Smooth muscle cell (in vitro differentiated cells): ENCODE measurements around the gene ALDH9A1. TPM values are rescaled to one million over a fixed set of nuclear protein-coding genes. Genes with fewer than 3 reads are reported as not detected.
"Not testable (repeated sequence)": the region's sequence is repeated elsewhere in the genome, so short reads cannot be mapped to it uniquely, and the experiment has no call there.

Experiments
- DNase-seq: peaks from one replicate; lab custom pipeline; 2025; ENCODE audit not compliant: unreplicated experiment; lab: John Stamatoyannopoulos, UW
- H2AFZ ChIP-seq: fragments of 200-600 bp; sonication (generic); 2 replicates; pipeline ENCODE4 v1.6.0; 2016; ENCODE audit warnings: antibody characterized with exemption, low read depth, mild to moderate bottlenecking
- H3F3A ChIP-seq: fragments of 200-600 bp; sonication (generic); 2 replicates; pipeline ENCODE4 v1.6.0; 2017; ENCODE audit warnings: antibody characterized with exemption, low read depth
- H3K27ac ChIP-seq: fragments of 200-600 bp; sonication (generic); 2 replicates; pipeline ENCODE4 v1.5.1; 2016; ENCODE audit warnings: low read depth, mild to moderate bottlenecking
- H3K27me3 ChIP-seq: fragments of 200-600 bp; sonication (generic); 2 replicates; pipeline ENCODE4 v1.6.1; 2016; ENCODE audit warnings: low read depth, mild to moderate bottlenecking
- H3K36me3 ChIP-seq: fragments of 200-600 bp; sonication (generic); 2 replicates; pipeline ENCODE4 v1.5.1; 2016; ENCODE audit warnings: low read depth
- H3K4me1 ChIP-seq: fragments of 200-600 bp; sonication (generic); 2 replicates; pipeline ENCODE4 v1.5.1; 2016; ENCODE audit warnings: low read depth
- H3K4me2 ChIP-seq: fragments of 200-600 bp; sonication (generic); 2 replicates; pipeline ENCODE4 v1.6.0; 2016; ENCODE audit warnings: mild to moderate bottlenecking
- H3K4me3 ChIP-seq: fragments of 200-600 bp; sonication (generic); 2 replicates; pipeline ENCODE4 v1.5.1; 2016; ENCODE audit warnings: mild to moderate bottlenecking
- H3K79me2 ChIP-seq: fragments of 200-600 bp; sonication (generic); 2 replicates; pipeline ENCODE4 v1.6.0; 2016; ENCODE audit warnings: low read depth, mild to moderate bottlenecking
- H3K9ac ChIP-seq: fragments of 200-600 bp; sonication (generic); 2 replicates; pipeline ENCODE4 v1.6.0; 2016; ENCODE audit warnings: low read depth
- H3K9me3 ChIP-seq: fragments of 200-600 bp; sonication (generic); replicated peaks from 2 replicates; pipeline ENCODE4 v1.5.1; 2016; ENCODE audit warnings: low read depth
- H4K20me1 ChIP-seq: fragments of 200-600 bp; sonication (generic); 2 replicates; pipeline ENCODE4 v1.6.0; 2016; ENCODE audit warnings: low read depth
- CTCF ChIP-seq: fragments of 200-600 bp; sonication (generic); IDR thresholded peaks from 2 replicates; pipeline ENCODE4 v1.5.1; 2017; ENCODE audit warnings: borderline replicate concordance, mild to moderate bottlenecking, antibody characterized with exemption; ENCODE audit not compliant: insufficient read depth, poor library complexity, severe bottlenecking
- WGBS: methylation state at CpG from one replicate; pipeline ENCODE4 v1.1.7; 2016; ENCODE audit warnings: low lambda C conversion rate; 5-methylcytosine and 5-hydroxymethylcytosine counted together
- polyA plus RNA-seq: library from polyadenylated mRNA; unstranded; fragments of >200 nt; fragmentation: Nextera tagmentation; extraction: Ambion mirVana; gene quantifications from 2 replicates; pipeline ENCODE4 v1.2.1, GENCODE V29; 2016
- total RNA-seq: library from RNA; depleted of rRNA; stranded (reverse); fragments of >200 nt; gene quantifications from 2 replicates; pipeline ENCODE4 v1.2.3, GENCODE V29; 2014

The ALDH9A1 gene
- total and polyA plus RNA-seq, 2 experiments from 2014 or later = 31.5 to 76.8 TPM

- H3K79me2 ChIP-seq = peaks cover 39% of the 10 kb centered on the region
- H3K4me3 ChIP-seq = no peak overlapping the region
Observed at GRCh38 chr1:165683848-165684485, 14.4 kb downstream of the ALDH9A1 start.

GRCh38 chr1:165680773-165681172, 17.6 kb downstream of the ALDH9A1 start:
- 95% methylated on average over 4 of the region's 4 CpGs for WGBS
- Histone ChIP-seq H3K79me2 (peaks cover 14% of the 10 kb centered on the region), H3K36me3 (peaks cover 17% of the 10 kb centered on the region), H4K20me1 (peaks cover 27% of the 10 kb centered on the region)
- not testable (repeated sequence) for H3K9ac ChIP-seq, H3K27ac ChIP-seq, H3K4me1 ChIP-seq, H3K27me3 ChIP-seq, H3F3A ChIP-seq, H3K4me2 ChIP-seq, H2AFZ ChIP-seq, DNase-seq, H3K4me3 ChIP-seq, H3K9me3 ChIP-seq

More at GRCh38 chr1:165683848-165684485, 14.4 kb downstream of the ALDH9A1 start:
- Histone ChIP-seq H3K4me2 (no peak overlapping the region), H3K4me1 (no peaks in the 10 kb centered on the region), H4K20me1 (peaks cover 45% of the 10 kb centered on the region), H3F3A (no peaks in the 10 kb centered on the region), H2AFZ (no peak overlapping the region), H3K27me3 (no peaks in the 10 kb centered on the region), H3K36me3 (peaks cover 14% of the 10 kb centered on the region), H3K27ac (no peak overlapping the region), H3K9me3 (peaks cover 2% of the 10 kb centered on the region), H3K9ac (no peak overlapping the region)
- no peak for DNase-seq
- WGBS = 33% methylated on average over 1 of the region's 1 CpG
- TF ChIP-seq CTCF = no peak

- no peaks in the 10 kb centered on the region for H3K4me1 ChIP-seq
- peaks cover 9% of the 10 kb centered on the region for H3K79me2 ChIP-seq
- H3K27me3 ChIP-seq = no peaks in the 10 kb centered on the region
- no peak overlapping the region for H3K9ac ChIP-seq
- no peak overlapping the region for H3K4me2 ChIP-seq
- no peak overlapping the region for H2AFZ ChIP-seq
- no peak for DNase-seq
- H3K9me3 ChIP-seq = no peaks in the 10 kb centered on the region
- 96% methylated on average over 2 of the region's 2 CpGs for WGBS
- peaks cover 17% of the 10 kb centered on the region for H3K36me3 ChIP-seq
- no peak for TF ChIP-seq CTCF
- peaks cover 22% of the 10 kb centered on the region for H4K20me1 ChIP-seq
- H3K4me3 ChIP-seq = no peak overlapping the region
- H3F3A ChIP-seq = no peaks in the 10 kb centered on the region
- H3K27ac ChIP-seq = no peak overlapping the region
Observed at GRCh38 chr1:165680303-165680702, 18.1 kb downstream of the ALDH9A1 start.

- peaks cover 5% of the 10 kb centered on the region for H3K79me2 ChIP-seq
- H3F3A ChIP-seq = no peaks in the 10 kb centered on the region
- peaks cover 14% of the 10 kb centered on the region for H4K20me1 ChIP-seq
- no peak overlapping the region for H3K4me2 ChIP-seq
- no peaks in the 10 kb centered on the region for H3K9me3 ChIP-seq
- TF ChIP-seq CTCF = no peak
- H3K36me3 ChIP-seq = peaks cover 17% of the 10 kb centered on the region
- H3K4me1 ChIP-seq = no peaks in the 10 kb centered on the region
- no peak overlapping the region for H3K4me3 ChIP-seq
- H3K27me3 ChIP-seq = no peaks in the 10 kb centered on the region
- no peak overlapping the region for H3K9ac ChIP-seq
- no peak overlapping the region for H2AFZ ChIP-seq
- no peak for DNase-seq
- H3K27ac ChIP-seq = no peak overlapping the region
- WGBS = 96% methylated on average over 1 of the region's 1 CpG
Observed at GRCh38 chr1:165679282-165680036, 18.9 kb downstream of the ALDH9A1 start.
